ENCODE results near the gene NEURL1B. TPM values are rescaled to one million over a fixed set of nuclear protein-coding genes. Genes with fewer than 3 reads are reported as not detected.

The NEURL1B gene
- total and polyA plus RNA-seq, 10 of the 15 experiments (the other 5 are each of a cell fraction or from before 2014, with no cell fraction given), result 0.04 to 0.28 (median 0.05) TPM; not detected in 4

- no peak for TF ChIP-seq SIX5 (IDR thresholded peaks at IDR 0.05; ENCODE audit: low read depth, low read length, severe bottlenecking)
- TF ChIP-seq ZBTB11 (CRISPR knock-in tag; IDR thresholded peaks at IDR 0.05), result no peak
- no peak for TF ChIP-seq EP300 (IDR thresholded peaks at IDR 0.05; ENCODE audit: borderline replicate concordance in 1 of 2, control insufficient read depth in 1 of 2, low read depth in 2 of 2, low read length in 2 of 2)
- no peak for TF ChIP-seq CREM (IDR thresholded peaks at IDR 0.05; ENCODE audit: low read depth)
- no peak for TF ChIP-seq E4F1 (IDR thresholded peaks at IDR 0.05; ENCODE audit: borderline replicate concordance, partially characterized antibody)
- no peak for TF ChIP-seq POLR2AphosphoS5 (IDR thresholded peaks at IDR 0.05; ENCODE audit: low read length)
Observed at GRCh38 chr5:172696171-172696849, 55.2 kb downstream of the NEURL1B start (continued).
